Lower leg skin (tissue), 4 donors: Measurements from ENCODE around the gene GRAMD2B. TPM values are rescaled to one million over a fixed set of nuclear protein-coding genes. Genes with fewer than 3 reads are reported as not detected.

Experiments
- DNase-seq, 2 donors: peaks; one replicate each; pipeline ENCODE4 v3.0.0-alpha.2; 2019; ENCODE audit warnings: low spot score in 2 of 2
- H3K4me3 ChIP-seq: fragments of 200-600 bp; sonication (generic); 2 replicates; pipeline ENCODE4 v1.5.1; 2017; ENCODE audit warnings: mild to moderate bottlenecking, low read depth; ENCODE audit not compliant: poor library complexity, severe bottlenecking
- POLR2A ChIP-seq, 2 donors: fragments of 450-650 bp; IDR thresholded peaks; one replicate each; pipeline ENCODE4 v1.6.1; 2016 to 2017; ENCODE audit warnings: antibody characterized with exemption in 2 of 2, mild to moderate bottlenecking in 1 of 2, moderate library complexity in 1 of 2
- WGBS, 2 donors: methylation state at CpG; one replicate each; pipeline ENCODE4 v1.1.5; 2018; 5-methylcytosine and 5-hydroxymethylcytosine counted together
- intact Hi-C: fragments of 100-400 bp; cut with DNase I; formaldehyde crosslinking; loops from one replicate; pipeline ENCODE4 v1.15.0; 2023; ENCODE audit warnings: low total_unique reads
- total RNA-seq, 4 donors: library from RNA; depleted of rRNA; stranded (reverse); fragments of >200 nt; gene quantifications; one replicate each; pipeline ENCODE4 v1.1.0, GENCODE V29; 2016
- TF ChIP-seq, protein P1 (sequence below), 3 donors: fragments of 450-650 bp; IDR thresholded peaks; one replicate each; pipeline ENCODE4 v1.5.1; 2016; ENCODE audit warnings: antibody characterized with exemption in 3 of 3, mild to moderate bottlenecking in 3 of 3, moderate library complexity in 2 of 3

Gene GRAMD2B
- total RNA-seq, 4 donors from 2014 or later, result 58.9 to 99.8 (median 75.8) TPM

GRCh38 chr5:126526493-126526892 is 103.3 kb downstream of the GRAMD2B start:
- intact Hi-C loops, result no loop called here
- no peak overlapping the region for H3K4me3 ChIP-seq

DNA sequence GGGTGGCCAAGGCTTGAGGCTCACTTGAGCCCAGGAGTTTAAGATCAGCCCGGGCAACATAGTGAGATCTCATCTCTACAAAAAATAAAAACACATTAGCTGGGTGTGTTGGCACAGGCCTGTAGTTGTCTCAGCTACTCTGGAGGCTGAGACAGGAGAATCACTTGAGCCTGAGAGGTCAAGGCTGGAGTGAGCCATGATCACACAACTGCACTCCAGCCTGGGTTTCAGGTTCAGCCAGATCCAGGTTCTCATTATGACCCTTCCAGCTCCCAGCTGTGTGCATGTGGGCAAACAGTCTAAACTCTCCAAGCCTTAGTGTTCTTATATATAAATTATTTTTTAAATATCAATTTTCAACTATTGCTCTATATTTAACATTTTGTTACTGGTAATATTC is 103.9 kb downstream of the GRAMD2B start:
- intact Hi-C loops, result no loop called here
- no peak for DNase-seq
- 48 to 63% methylated on average over 1 of the region's 1 CpG for whole genome bisulfite sequencing, 2 donors
- no peak overlapping the region for H3K4me3 ChIP-seq
- TF ChIP-seq POLR2A (IDR thresholded peaks at IDR 0.05), result no peak
- TF ChIP-seq, protein P1, sequence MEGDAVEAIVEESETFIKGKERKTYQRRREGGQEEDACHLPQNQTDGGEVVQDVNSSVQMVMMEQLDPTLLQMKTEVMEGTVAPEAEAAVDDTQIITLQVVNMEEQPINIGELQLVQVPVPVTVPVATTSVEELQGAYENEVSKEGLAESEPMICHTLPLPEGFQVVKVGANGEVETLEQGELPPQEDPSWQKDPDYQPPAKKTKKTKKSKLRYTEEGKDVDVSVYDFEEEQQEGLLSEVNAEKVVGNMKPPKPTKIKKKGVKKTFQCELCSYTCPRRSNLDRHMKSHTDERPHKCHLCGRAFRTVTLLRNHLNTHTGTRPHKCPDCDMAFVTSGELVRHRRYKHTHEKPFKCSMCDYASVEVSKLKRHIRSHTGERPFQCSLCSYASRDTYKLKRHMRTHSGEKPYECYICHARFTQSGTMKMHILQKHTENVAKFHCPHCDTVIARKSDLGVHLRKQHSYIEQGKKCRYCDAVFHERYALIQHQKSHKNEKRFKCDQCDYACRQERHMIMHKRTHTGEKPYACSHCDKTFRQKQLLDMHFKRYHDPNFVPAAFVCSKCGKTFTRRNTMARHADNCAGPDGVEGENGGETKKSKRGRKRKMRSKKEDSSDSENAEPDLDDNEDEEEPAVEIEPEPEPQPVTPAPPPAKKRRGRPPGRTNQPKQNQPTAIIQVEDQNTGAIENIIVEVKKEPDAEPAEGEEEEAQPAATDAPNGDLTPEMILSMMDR (IDR thresholded peaks at IDR 0.05), result no peak

More at GRCh38 chr5:126526493-126526892, 103.3 kb downstream of the GRAMD2B start:
- TF ChIP-seq POLR2A (IDR thresholded peaks at IDR 0.05), result no peak
- TF ChIP-seq, protein P1 (IDR thresholded peaks at IDR 0.05), result no peak
- DNase-seq, result peak in 1 of 2 donors; percentile 25

GRCh38 chr5:126527892-126528291 is 104.7 kb downstream of the GRAMD2B start:
- intact Hi-C loops, result no loop called here
- no peak overlapping the region for H3K4me3 ChIP-seq
- DNase-seq, result no peak
- TF ChIP-seq, protein P1 (IDR thresholded peaks at IDR 0.05), result no peak
- no peak for TF ChIP-seq POLR2A (IDR thresholded peaks at IDR 0.05)

GRCh38 chr5:126531543-126532120 is 108.4 kb downstream of the GRAMD2B start:
- no peak overlapping the region for H3K4me3 ChIP-seq
- intact Hi-C loops, result no loop called here
- DNase-seq, result no peak
- 55 to 58% methylated on average over 4 of the region's 4 CpGs for WGBS, 2 donors
- TF ChIP-seq, protein P1 (IDR thresholded peaks at IDR 0.05), result no peak
- no peak for TF ChIP-seq POLR2A (IDR thresholded peaks at IDR 0.05)

GRCh38 chr5:126534553-126534952 is 111.3 kb downstream of the GRAMD2B start:
- intact Hi-C loops, result no loop called here
- H3K4me3 ChIP-seq, result no peak overlapping the region
- no peak for DNase-seq
- WGBS, 2 donors, result 100% methylated on average over 1 of the region's 1 CpG
- TF ChIP-seq POLR2A (IDR thresholded peaks at IDR 0.05), result no peak
- TF ChIP-seq, protein P1 (IDR thresholded peaks at IDR 0.05), result no peak
